ENCODE data around the gene CSF1.
A peak's percentile ranks its signal among the peaks of the same experiment; 100 is the strongest.

The CSF1 gene

GRCh38 chr1:109909561-109909960, 1.1 kb upstream of the CSF1 start:
- Histone ChIP-seq H4K20me1 (ENCODE audit: insufficient read depth, low read length) (no peaks in the 10 kb centered on the region), H2AFZ (ENCODE audit: low read depth, low read length) (no peak overlapping the region), H3K4me2 (ENCODE audit: insufficient read depth, low read length) (0 out of 2 replicates have a peak overlapping the region, but pooled peaks have one; percentile 72), H3K79me2 (ENCODE audit: insufficient read depth, low read length) (peaks cover 34% of the 10 kb centered on the region), H3K9ac (ENCODE audit: low read depth, low read length) (peak overlapping the region; percentile 64; the same call in 1 of the 2 replicates), H3K4me1 (ENCODE audit: insufficient read depth, low read length) (peaks cover 65% of the 10 kb centered on the region), H3K36me3 (ENCODE audit: insufficient read depth, low read length) (no peaks in the 10 kb centered on the region), H3K27me3 (ENCODE audit: insufficient read depth, low read length, poor library complexity) (peaks cover 2% of the 10 kb centered on the region), H3K9me3 (ENCODE audit: insufficient read depth, low read length, severe bottlenecking) (no peaks in the 10 kb centered on the region), H3K4me3 (ENCODE audit: low read depth in 1 of 2, low read length in 2 of 2) (no peak overlapping the region), H3K27ac (ENCODE audit: low read length) (no peak overlapping the region)
- no peak for DNase-seq
- no peak for ATAC-seq (ENCODE audit: insufficient read depth, low read depth)
- TF ChIP-seq CTCF (IDR thresholded peaks at IDR 0.05; ENCODE audit: borderline replicate concordance, extremely low read depth, low read length, poor library complexity, severe bottlenecking) (no peak), EZH2 (IDR thresholded peaks at IDR 0.05; ENCODE audit: borderline replicate concordance, low read depth, low read length, severe bottlenecking) (no peak)

GRCh38 chr1:109910963-109911798, 532 bp downstream of the CSF1 start:
- peak overlapping the region; percentile 23 to 66; a peak in 3 of 4 replicates for H3K4me3 ChIP-seq (ENCODE audit: low read depth in 1 of 2, low read length in 2 of 2)
- H2AFZ ChIP-seq (ENCODE audit: low read depth, low read length), result peak overlapping the region; percentile 52
- peak; percentile 46 for DNase-seq
- peaks cover 56% of the 10 kb centered on the region for H3K4me1 ChIP-seq (ENCODE audit: insufficient read depth, low read length)
- no peak for TF ChIP-seq CTCF (IDR thresholded peaks at IDR 0.05; ENCODE audit: borderline replicate concordance, extremely low read depth, low read length, poor library complexity, severe bottlenecking)
- no peak for TF ChIP-seq EZH2 (IDR thresholded peaks at IDR 0.05; ENCODE audit: borderline replicate concordance, low read depth, low read length, severe bottlenecking)
- H3K79me2 ChIP-seq (ENCODE audit: insufficient read depth, low read length), result peaks cover 40% of the 10 kb centered on the region
- no peaks in the 10 kb centered on the region for H4K20me1 ChIP-seq (ENCODE audit: insufficient read depth, low read length)
- no peaks in the 10 kb centered on the region for H3K9me3 ChIP-seq (ENCODE audit: insufficient read depth, low read length, severe bottlenecking)
- H3K4me2 ChIP-seq (ENCODE audit: insufficient read depth, low read length), result peak overlapping the region; percentile 72
- peak overlapping the region; percentile 70 for H3K27ac ChIP-seq (ENCODE audit: low read length)
- H3K27me3 ChIP-seq (ENCODE audit: insufficient read depth, low read length, poor library complexity), result peaks cover 2% of the 10 kb centered on the region
- peak; percentile 51 for ATAC-seq (ENCODE audit: insufficient read depth, low read depth)
- H3K9ac ChIP-seq (ENCODE audit: low read depth, low read length), result peak overlapping the region; percentile 64
- H3K36me3 ChIP-seq (ENCODE audit: insufficient read depth, low read length), result no peaks in the 10 kb centered on the region

GRCh38 chr1:109912214-109912861, 1.7 kb downstream of the CSF1 start:
- Histone ChIP-seq H3K27ac (ENCODE audit: low read length) (peak overlapping the region; percentile 70), H2AFZ (ENCODE audit: low read depth, low read length) (no peak overlapping the region), H3K4me2 (ENCODE audit: insufficient read depth, low read length) (peak overlapping the region; percentile 72), H3K4me1 (ENCODE audit: insufficient read depth, low read length) (peaks cover 44% of the 10 kb centered on the region), H3K36me3 (ENCODE audit: insufficient read depth, low read length) (peaks cover 6% of the 10 kb centered on the region; the same call in 1 of the 2 replicates), H3K79me2 (ENCODE audit: insufficient read depth, low read length) (peaks cover 40% of the 10 kb centered on the region), H3K9ac (ENCODE audit: low read depth, low read length) (peak overlapping the region; percentile 64), H4K20me1 (ENCODE audit: insufficient read depth, low read length) (no peaks in the 10 kb centered on the region), H3K4me3 (ENCODE audit: low read depth in 1 of 2, low read length in 2 of 2) (peak overlapping the region in 1 of 2 experiments; percentile 66; a peak in 2 of 4 replicates), H3K27me3 (ENCODE audit: insufficient read depth, low read length, poor library complexity) (peaks cover 2% of the 10 kb centered on the region), H3K9me3 (ENCODE audit: insufficient read depth, low read length, severe bottlenecking) (no peaks in the 10 kb centered on the region)
- TF ChIP-seq EZH2 (IDR thresholded peaks at IDR 0.05; ENCODE audit: borderline replicate concordance, low read depth, low read length, severe bottlenecking) (no peak), CTCF (IDR thresholded peaks at IDR 0.05; ENCODE audit: borderline replicate concordance, extremely low read depth, low read length, poor library complexity, severe bottlenecking) (no peak)
- no peak for DNase-seq
- ATAC-seq (ENCODE audit: insufficient read depth, low read depth), result no peak
